Lung microvascular endothelial cell (primary cell): ENCODE results near the gene CTBP2. TPM values are rescaled to one million over a fixed set of nuclear protein-coding genes. Genes with fewer than 3 reads are reported as not detected.
A peak's percentile ranks its signal among the peaks of the same experiment; 100 is the strongest.

Experiments used
- DNase-seq, 2 donors: peaks; one replicate each; pipeline versions ENCODE4 v3.0.0 to v3.0.0-alpha.2; 2010; ENCODE audit warnings: low read depth in 2 of 2
- total RNA-seq: library from RNA; depleted of rRNA; stranded (reverse); fragments of >200 nt; gene quantifications from 2 replicates; pipeline ENCODE4 v1.2.1, GENCODE V29; 2014

Gene CTBP2
- total RNA-seq, 1 donor from 2014 or later = 79.6 TPM

GRCh38 chr10:125125951-125126735 is 34.2 kb downstream of the CTBP2 start:
- DNase-seq = no peak

GRCh38 chr10:125124907-125125306 is 35.5 kb downstream of the CTBP2 start:
- DNase-seq = no peak

- DNase-seq = no peak
These were observed 36.3 kb downstream of the CTBP2 start for GRCh38 chr10:125124115-125124487.

GRCh38 chr10:125123476-125124114 is 36.8 kb downstream of the CTBP2 start:
- peak; percentile 77 to 85 for DNase-seq

- DNase-seq = no peak
These were observed 37.8 kb downstream of the CTBP2 start for GRCh38 chr10:125122566-125122965.

- DNase-seq = no peak
These were observed 39.4 kb downstream of the CTBP2 start for GRCh38 chr10:125121003-125121402.

GRCh38 chr10:125120053-125120710 is 40.2 kb downstream of the CTBP2 start:
- DNase-seq = peak; percentile 49 to 55

GRCh38 chr10:125118701-125119100 is 41.7 kb downstream of the CTBP2 start:
- DNase-seq = no peak

- peak; percentile 19 to 42 for DNase-seq
These were observed 42.3 kb downstream of the CTBP2 start for GRCh38 chr10:125118011-125118611.

- DNase-seq = no peak
These were observed 43.6 kb downstream of the CTBP2 start for GRCh38 chr10:125116652-125117310.

GRCh38 chr10:125116041-125116649 is 44.2 kb downstream of the CTBP2 start:
- DNase-seq = no peak

GRCh38 chr10:125115409-125115808 is 45.0 kb downstream of the CTBP2 start:
- DNase-seq = no peak

- DNase-seq = no peak
These were observed 45.5 kb downstream of the CTBP2 start for GRCh38 chr10:125114761-125115391.

- DNase-seq = no peak
These were observed 46.5 kb downstream of the CTBP2 start for GRCh38 chr10:125113691-125114371.

GRCh38 chr10:125112697-125113494 is 47.5 kb downstream of the CTBP2 start:
- DNase-seq = no peak

- no peak for DNase-seq
These were observed 49.1 kb downstream of the CTBP2 start for GRCh38 chr10:125111118-125111727.

- no peak for DNase-seq
These were observed 52.3 kb downstream of the CTBP2 start for GRCh38 chr10:125107965-125108580.

GRCh38 chr10:125107166-125107949 is 53.0 kb downstream of the CTBP2 start:
- DNase-seq = no peak
